NCI-H1092 treated with DMSO at 0.1 percent for 48 hours (cell line): ENCODE results near the gene NLGN1.

Experiments
- DNase-seq: peaks from one replicate; lab custom pipeline; 2025; lab: John Stamatoyannopoulos, UW

The NLGN1 gene

GRCh38 chr3:173983343-173983742, 585.8 kb downstream of the NLGN1 start:
- DNase-seq, result no peak

DNA sequence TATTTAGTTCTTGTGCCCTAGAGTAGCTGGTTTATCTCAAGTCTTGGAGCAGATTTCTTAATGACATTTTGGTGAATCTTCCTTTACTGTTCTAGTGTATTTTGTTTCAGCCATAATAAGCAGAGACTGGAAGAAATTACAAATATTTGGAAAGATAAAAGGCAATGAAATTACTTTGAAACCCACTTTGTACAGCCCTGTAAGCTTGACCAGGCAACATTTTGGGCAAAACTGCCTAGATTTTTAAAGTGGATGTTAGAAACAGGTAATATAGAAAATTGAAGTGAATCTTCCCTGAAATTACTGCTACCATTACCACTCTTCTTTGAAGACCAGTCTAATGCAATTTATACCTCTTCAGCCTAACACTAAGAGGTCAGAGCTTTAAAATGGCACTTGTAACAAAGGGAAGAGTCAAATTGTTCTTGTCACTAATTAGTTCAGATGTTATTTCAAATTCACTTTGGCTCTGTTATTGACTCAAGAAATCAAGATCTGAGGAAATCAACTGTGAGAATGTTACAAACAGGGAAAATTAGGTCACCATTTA, 589.4 kb downstream of the NLGN1 start:
- DNase-seq, result no peak

DNA sequence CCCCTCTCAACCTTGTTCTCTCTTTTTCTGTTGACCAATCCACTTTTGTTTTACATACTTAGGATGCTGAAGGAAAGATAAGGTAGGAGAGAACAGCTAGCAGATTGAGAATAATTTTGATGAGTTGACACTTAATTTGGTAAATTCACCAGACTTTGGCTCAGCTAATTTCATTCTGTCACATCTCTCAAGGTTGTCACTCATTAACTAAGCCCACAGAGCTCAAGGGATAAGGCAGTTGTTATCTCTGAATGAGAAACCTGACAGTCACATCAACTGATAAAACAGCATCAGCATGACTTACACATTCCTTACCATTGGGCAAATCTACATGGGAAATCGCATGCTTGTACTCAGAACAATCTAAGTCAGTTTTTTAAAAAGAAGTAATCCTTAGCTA, 591.4 kb downstream of the NLGN1 start:
- no peak for DNase-seq

GRCh38 chr3:173992416-173992815, 594.9 kb downstream of the NLGN1 start:
- DNase-seq, result no peak

DNA sequence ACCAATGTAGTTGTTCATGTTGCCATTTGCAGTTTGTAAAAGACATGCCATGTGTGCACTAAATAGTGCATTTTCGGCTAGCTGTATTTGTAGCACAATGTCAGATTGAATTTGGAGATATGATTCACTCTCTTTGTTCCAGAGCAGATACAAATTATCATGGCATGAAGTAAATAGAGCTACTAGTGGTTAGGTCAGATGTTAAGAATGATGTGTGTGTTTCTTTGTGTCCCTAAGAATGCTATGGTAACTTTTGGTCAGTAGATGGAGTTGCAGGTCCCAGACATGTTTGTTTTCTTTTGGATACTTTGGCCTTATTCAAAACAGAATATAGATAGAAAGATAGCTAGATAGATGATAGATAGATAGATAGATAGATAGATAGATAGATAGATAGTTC, 595.8 kb downstream of the NLGN1 start:
- DNase-seq, result peak; percentile 16

- DNase-seq, result no peak
These were observed 603.1 kb downstream of the NLGN1 start for GRCh38 chr3:174000675-174001074.

DNA sequence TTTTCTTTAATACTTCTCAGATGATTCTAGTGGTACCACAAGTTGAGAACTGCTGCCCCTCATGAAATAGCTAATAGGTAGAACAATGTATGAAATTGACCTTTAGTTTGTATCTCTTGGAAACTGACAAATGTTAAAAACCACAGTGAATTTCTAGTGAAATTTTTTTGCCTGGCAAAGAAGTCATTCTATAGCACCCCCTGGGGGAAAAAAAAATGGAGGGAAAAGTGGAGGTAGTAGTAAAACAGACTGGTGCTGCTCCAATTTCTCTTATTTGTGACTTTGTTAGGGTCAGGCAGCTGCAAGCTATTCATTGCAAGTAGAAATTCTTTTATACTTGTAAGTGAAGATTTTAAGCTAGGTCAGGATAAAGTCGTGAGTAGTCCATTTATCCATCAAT, 605.0 kb downstream of the NLGN1 start:
- DNase-seq, result no peak

GRCh38 chr3:174010907-174011306, 613.4 kb downstream of the NLGN1 start:
- DNase-seq, result no peak

- DNase-seq, result no peak
These were observed 618.6 kb downstream of the NLGN1 start for GRCh38 chr3:174016186-174016585.

DNA sequence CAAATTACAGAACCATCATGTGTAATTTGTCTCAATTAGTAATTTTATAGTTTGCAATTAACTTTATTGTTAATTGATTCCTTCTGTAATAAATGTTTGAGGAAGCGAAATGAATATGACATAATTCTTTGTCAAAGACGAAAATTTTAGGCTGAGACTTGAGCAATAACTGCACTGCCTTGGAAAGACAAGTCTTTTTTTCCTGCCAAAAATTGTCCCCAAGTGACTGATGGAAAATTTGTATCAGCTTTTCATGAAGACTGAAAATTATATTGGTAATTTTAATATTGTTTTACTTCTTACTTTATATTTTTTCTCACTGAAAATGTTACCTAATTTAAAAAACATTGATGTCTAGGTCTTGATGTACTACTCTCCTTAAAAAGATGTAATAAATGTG, 622.6 kb downstream of the NLGN1 start:
- DNase-seq, result no peak

- peak; percentile 23 for DNase-seq
These were observed 625.9 kb downstream of the NLGN1 start for GRCh38 chr3:174023421-174023820.

DNA sequence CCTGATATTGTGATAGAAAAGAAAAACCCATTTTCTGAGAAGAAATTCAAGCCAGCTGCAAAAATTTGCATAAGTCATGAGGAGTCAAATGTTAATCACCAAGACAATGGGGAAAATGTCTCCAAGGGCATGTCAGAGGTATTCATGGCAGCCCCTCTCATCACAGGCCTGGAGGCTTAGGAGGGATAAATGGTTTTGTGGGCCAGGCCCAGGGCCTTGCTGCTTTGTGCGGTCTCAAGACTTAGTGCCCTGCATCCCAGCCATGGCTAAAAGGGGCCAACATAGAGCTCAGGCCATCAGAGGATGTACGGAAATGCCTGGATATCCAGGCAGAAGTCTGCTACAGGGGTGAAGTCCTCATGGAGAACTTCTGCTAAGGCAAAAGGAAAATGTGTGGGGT, 631.1 kb downstream of the NLGN1 start:
- DNase-seq, result no peak

- peak; percentile 66 for DNase-seq
These were observed 637.9 kb downstream of the NLGN1 start for GRCh38 chr3:174035328-174035886.

- DNase-seq, result no peak
These were observed 648.8 kb downstream of the NLGN1 start for GRCh38 chr3:174046311-174046710.

- DNase-seq, result no peak
These were observed 651.9 kb downstream of the NLGN1 start for GRCh38 chr3:174049472-174049871.

DNA sequence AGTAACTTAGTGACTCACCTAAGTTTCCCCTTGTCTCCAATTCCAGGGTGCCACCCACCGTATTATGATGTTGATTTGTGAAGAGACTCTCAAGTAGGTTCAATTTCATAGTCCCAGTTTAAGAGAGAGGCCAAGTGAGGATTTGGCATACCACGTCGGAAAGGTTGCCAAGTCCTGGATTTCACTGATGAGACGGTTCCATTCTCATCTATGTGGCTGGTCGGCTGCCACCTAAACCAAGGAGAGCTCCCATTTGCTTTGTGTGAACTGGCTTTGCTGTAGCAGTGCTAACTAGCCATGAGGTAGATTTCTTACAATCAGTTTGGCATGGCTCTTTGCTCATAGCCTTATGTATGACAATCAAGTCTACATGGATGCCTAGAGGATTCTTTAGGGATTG, 653.6 kb downstream of the NLGN1 start:
- no peak for DNase-seq

- DNase-seq, result no peak
These were observed 661.3 kb downstream of the NLGN1 start for GRCh38 chr3:174058804-174059203.

DNA sequence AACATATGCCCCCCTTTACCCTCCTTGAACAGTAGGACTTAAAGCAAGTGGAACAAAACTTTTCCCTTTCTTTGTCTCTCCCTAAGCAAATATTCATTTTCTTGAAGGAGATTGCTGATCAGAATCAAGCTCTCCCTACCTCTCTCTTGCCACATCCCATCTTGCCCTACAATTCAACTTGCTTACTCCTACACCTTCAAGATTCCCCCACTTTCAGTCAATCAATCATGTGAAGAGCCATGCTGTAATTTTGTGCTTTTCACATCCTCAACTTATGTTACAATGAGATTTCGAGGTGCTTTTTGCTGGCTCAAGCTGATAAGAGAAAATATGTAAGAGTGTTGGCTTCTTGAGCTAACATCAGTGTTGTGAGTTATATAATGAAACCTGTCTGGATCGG, 662.9 kb downstream of the NLGN1 start:
- no peak for DNase-seq

- DNase-seq, result no peak
These were observed 663.6 kb downstream of the NLGN1 start for GRCh38 chr3:174061162-174061561.

DNA sequence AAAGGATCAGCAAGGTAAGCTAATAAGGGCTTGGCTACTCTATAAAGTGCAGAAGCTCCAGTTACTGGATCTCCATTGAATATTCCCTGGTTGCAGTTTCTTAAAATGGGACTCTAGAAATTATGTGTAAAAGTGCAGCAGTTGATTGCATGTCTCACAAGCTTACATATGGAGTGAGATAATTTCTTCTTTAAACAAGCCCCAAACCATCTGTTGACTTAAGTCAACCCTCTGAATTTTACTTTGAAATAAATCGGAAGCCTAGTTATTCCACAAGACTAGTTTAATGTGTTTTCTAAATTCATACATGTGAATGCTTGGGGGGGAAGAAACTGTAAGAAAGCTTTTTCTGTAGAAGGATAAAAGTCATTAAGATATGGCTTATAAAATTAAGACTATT, 664.2 kb downstream of the NLGN1 start:
- no peak for DNase-seq

GRCh38 chr3:174062923-174063322, 665.4 kb downstream of the NLGN1 start:
- DNase-seq, result no peak

DNA sequence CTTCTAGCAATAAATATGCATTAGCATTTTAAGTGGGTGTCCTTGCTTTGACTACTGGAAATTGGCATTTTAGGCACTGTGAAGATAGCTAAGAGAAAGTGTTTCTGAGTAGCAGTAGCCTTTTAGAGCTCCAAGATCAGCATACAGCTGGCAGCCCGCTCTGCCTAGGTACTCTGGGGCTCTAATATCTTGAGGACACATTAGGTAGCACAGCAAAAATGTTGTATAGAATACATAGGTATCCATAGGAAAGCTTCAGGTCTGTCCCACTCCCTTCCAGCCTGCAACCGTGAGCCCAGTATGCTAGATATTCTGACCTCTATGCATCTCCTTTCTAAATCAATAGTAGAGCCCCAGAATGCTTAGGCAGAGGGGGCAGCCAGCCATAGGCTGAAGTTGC, 670.5 kb downstream of the NLGN1 start:
- no peak for DNase-seq

DNA sequence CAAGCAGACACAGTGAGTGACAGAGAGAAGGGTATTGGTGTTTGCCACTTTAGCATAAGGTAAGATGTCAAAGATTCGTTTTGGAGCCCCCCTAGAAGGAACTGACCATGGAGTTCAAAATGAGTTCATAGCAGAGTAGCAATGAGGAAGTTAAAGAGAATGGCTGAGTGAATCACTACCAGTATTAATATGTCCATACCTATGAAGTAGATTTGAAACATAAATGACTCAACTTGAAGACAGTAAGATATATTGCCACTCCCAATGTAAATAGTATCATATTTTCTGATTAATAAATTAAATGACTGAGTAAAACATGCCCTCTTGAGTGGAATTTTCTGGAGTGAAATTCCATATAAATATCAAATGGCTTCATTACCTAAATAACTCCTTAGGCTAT, 675.1 kb downstream of the NLGN1 start:
- no peak for DNase-seq

DNA sequence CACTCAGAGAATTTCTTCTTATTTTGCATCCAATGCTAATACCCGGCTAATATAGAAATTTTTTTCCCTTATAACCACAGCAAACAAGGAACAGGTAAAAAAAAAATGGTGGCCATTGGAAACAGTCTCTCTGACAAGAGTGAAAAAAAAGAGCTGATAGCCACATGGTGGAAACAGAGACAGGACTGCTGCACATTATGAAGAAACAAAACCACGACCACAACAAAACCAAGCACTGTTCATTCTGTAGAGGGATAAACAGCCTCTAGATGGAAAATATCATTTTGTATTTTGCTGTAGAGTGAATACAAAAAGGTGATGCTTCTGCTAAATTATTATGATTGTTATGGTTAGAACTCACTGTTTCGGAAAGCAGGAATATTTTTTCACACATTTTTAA, 686.2 kb downstream of the NLGN1 start:
- no peak for DNase-seq

- DNase-seq, result no peak
These were observed 692.0 kb downstream of the NLGN1 start for GRCh38 chr3:174089592-174089991.
